GM12872 (cell line): ENCODE results near the gene L2HGDH.

Source experiments
- CTCF ChIP-seq: IDR thresholded peaks from 3 replicates; pipeline ENCODE4 v1.5.1; 2011; ENCODE audit warnings: low read depth, mild to moderate bottlenecking, low read length, moderate library complexity; ENCODE audit not compliant: insufficient read depth

L2HGDH gene

DNA sequence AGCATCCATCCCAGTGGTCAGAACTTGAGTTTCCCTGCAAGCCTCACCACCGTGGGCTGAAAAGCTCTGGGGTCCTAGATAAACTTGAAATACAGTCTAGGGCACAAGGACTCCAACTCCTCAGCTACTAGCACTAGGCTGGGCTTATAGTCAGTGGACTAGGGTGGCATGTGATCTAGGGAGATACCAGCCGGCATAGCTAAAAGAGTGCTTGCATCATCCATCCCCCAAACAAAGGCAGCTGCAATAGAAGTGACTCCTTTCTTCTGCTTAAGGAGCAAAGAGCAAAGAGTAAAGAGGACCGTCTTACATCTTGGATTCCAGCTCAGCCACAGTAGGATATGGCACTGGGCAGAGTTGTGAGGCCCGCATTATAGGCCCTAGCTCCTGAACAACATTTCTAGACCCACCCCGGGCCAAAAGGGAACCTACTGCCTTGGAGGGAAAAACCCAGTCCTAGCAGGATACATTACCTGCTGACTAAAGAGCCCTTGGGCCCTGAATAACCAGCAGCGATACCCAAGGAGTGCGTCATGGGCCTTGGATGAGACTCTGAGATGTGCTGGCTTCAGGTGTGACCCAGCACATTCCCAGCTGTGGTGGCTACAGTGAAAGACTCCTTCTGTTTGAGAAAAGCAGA is 62.8 kb downstream of the L2HGDH start:
- TF ChIP-seq CTCF: no peak

DNA sequence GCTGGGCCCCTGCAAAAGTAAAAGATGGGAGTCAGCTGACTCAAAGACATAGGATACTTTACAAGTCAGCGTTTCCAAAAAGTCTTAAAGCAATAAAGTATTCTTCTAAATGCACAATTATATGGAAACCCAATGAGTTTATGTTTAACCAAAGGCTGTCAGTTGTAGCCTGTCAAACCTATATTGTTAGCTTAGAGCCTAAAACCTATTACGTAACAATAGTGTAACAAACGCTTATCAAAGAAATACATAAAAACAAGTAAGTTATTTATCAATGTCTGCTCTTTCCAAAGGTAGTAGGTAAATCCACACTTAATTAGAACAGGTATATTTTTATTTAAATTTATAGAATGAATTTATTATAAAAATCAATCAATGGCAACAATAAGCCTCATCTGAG is 64.8 kb downstream of the L2HGDH start:
- TF ChIP-seq CTCF: no peak

GRCh38 chr14:50242566-50243310 is 69.3 kb downstream of the L2HGDH start:
- TF ChIP-seq CTCF: no peak

DNA sequence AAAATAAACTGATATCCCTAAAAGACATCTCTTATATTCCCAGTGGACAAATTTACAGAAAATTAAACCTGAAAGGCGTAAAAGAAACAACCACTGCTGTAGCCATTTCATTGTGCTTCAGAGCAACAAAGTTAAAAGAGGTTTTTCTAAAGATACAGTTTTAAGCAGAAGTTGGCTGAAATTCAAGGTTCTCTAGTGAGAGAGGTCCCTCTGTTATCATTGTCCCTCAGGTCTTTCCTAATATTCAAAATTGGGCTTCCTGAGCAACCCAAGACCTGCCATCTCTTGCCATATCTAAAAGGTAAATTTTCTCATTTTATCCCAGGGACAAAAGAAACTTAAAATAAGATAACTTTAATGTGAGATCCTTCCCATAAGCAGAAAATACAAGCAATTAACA is 69.9 kb downstream of the L2HGDH start:
- TF ChIP-seq CTCF: no peak

DNA sequence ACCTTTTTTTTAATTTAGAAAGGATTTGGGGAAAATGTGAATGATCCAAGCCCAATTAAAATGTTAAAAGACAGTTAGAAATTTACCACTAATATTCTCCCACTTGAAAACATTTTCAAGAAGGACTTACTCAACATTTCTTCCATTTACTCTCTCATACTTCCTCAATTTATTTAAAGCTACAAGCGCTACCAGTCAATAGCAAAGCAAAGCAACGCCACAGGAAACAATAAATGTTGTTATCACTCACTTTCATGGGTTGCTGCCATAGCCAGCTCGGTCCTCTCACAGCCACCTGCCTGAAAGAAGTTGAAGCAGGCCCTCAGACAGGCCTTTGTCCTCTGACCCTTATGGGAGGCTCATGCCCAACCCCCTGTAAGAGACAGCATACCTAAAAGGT is 74.6 kb downstream of the L2HGDH start:
- no peak for TF ChIP-seq CTCF

GRCh38 chr14:50233951-50234250 is 78.1 kb downstream of the L2HGDH start:
- no peak for TF ChIP-seq CTCF

- no peak for TF ChIP-seq CTCF
These were observed 78.7 kb downstream of the L2HGDH start for GRCh38 chr14:50233166-50233950.
